Neural cell (in vitro differentiated cells): ENCODE measurements around the gene FRMD4A. TPM values are rescaled to one million over a fixed set of nuclear protein-coding genes. Genes with fewer than 3 reads are reported as not detected.

Source experiments
- H2AFZ ChIP-seq: fragments of 200-600, 300-800 bp; sonication (generic), shearing (Covaris generic); 2 replicates; pipeline ENCODE4 v1.6.0; 2014; ENCODE audit warnings: low read depth, mild to moderate bottlenecking, antibody characterized with exemption, low read length, moderate library complexity
- H3F3A ChIP-seq: fragments of 200-600 bp; shearing (Covaris generic); 2 replicates; pipeline ENCODE4 v1.6.1; 2016; ENCODE audit warnings: mild to moderate bottlenecking, moderate library complexity, mixed read lengths, antibody characterized with exemption, low read length; ENCODE audit not compliant: insufficient read depth, poor library complexity, severe bottlenecking
- H3K27ac ChIP-seq: fragments of 200-600, 300-800 bp; sonication (generic), shearing (Covaris generic); 2 replicates; pipeline ENCODE4 v1.5.1; 2014; ENCODE audit warnings: mild to moderate bottlenecking, low read length, moderate library complexity
- H3K27me3 ChIP-seq: fragments of 300-800, 200-600 bp; sonication (generic), shearing (Covaris generic); 2 replicates; pipeline ENCODE4 v1.6.0; 2014; ENCODE audit warnings: mild to moderate bottlenecking, low read depth, low read length, moderate library complexity; ENCODE audit not compliant: insufficient read depth
- H3K36me3 ChIP-seq: fragments of 300-800, 200-600 bp; sonication (generic), shearing (Covaris generic); 2 replicates; pipeline ENCODE4 v1.5.1; 2014; ENCODE audit warnings: mild to moderate bottlenecking, antibody characterized with exemption, low read length, moderate library complexity; ENCODE audit not compliant: insufficient read depth
- H3K4me2 ChIP-seq: fragments of 300-800, 200-600 bp; sonication (generic), shearing (Covaris generic); 2 replicates; pipeline ENCODE4 v1.6.0; 2014; ENCODE audit warnings: mild to moderate bottlenecking, low read length
- H3K4me3 ChIP-seq: fragments of 300-800, 200-600 bp; sonication (generic), shearing (Covaris generic); 2 replicates; pipeline ENCODE4 v1.5.1; 2014; ENCODE audit warnings: mild to moderate bottlenecking, low read length, moderate library complexity
- H3K79me2 ChIP-seq: fragments of 200-600 bp; shearing (Covaris generic); replicated peaks from 2 replicates; pipeline ENCODE4 v1.6.0; 2014; ENCODE audit warnings: mild to moderate bottlenecking, low read length, moderate library complexity; ENCODE audit not compliant: insufficient read depth
- H3K9ac ChIP-seq: fragments of 300-800, 200-600 bp; sonication (generic), shearing (Covaris generic); 2 replicates; pipeline ENCODE4 v1.6.1; 2016; ENCODE audit warnings: mild to moderate bottlenecking, low read length, mixed read lengths
- H3K9me2 ChIP-seq: fragments of 200-600 bp; shearing (Covaris generic); 2 replicates; pipeline ENCODE4 v1.6.1; 2016; ENCODE audit warnings: mild to moderate bottlenecking, low read length, mixed read lengths; ENCODE audit not compliant: insufficient read depth
- H3K9me3 ChIP-seq: fragments of 200-600, 300-800 bp; sonication (generic), shearing (Covaris generic); 2 replicates; pipeline ENCODE4 v1.6.1; 2016; ENCODE audit warnings: mild to moderate bottlenecking, mixed run types, low read length, moderate library complexity, mixed read lengths
- H4K20me1 ChIP-seq: fragments of 200-600 bp; shearing (Covaris generic); 2 replicates; pipeline ENCODE4 v1.6.1; 2016; ENCODE audit warnings: mild to moderate bottlenecking, mixed run types; ENCODE audit not compliant: insufficient read depth
- EP300 ChIP-seq: fragments of 450-650 bp; conservative IDR thresholded peaks from 2 replicates; pipeline ENCODE4 v1.6.1; 2014; ENCODE audit warnings: antibody characterized with exemption, mild to moderate bottlenecking, moderate library complexity; ENCODE audit not compliant: poor library complexity, severe bottlenecking
- EZH2 ChIP-seq: fragments of 200-600, 300-800 bp; shearing (Covaris generic), sonication (generic); IDR thresholded peaks from 2 replicates; pipeline ENCODE4 v1.6.1; 2014; ENCODE audit warnings: antibody characterized with exemption, low read length, borderline replicate concordance, mild to moderate bottlenecking; ENCODE audit not compliant: insufficient read depth, poor library complexity, severe bottlenecking
- MXI1 ChIP-seq: fragments of 450-650 bp; conservative IDR thresholded peaks from 2 replicates; pipeline ENCODE4 v1.6.1; 2014; ENCODE audit warnings: antibody characterized with exemption, mild to moderate bottlenecking; ENCODE audit not compliant: poor library complexity, severe bottlenecking
- POLR2AphosphoS5 ChIP-seq: IDR thresholded peaks from 2 replicates; pipeline ENCODE4 v1.6.1; 2012
- RAD21 ChIP-seq: fragments of 450-650 bp; conservative IDR thresholded peaks from 2 replicates; pipeline ENCODE4 v1.6.1; 2014; ENCODE audit warnings: antibody characterized with exemption, mild to moderate bottlenecking, moderate library complexity
- REST ChIP-seq: IDR thresholded peaks from 2 replicates; pipeline ENCODE4 v1.6.1; 2012; ENCODE audit warnings: borderline replicate concordance
- TAF1 ChIP-seq: IDR thresholded peaks from 2 replicates; pipeline ENCODE4 v1.6.1; 2012; ENCODE audit warnings: low read depth
- polyA plus RNA-seq: library from polyadenylated mRNA; depleted of rRNA; stranded (reverse); fragments of >200 nt; gene quantifications from 2 replicates; pipeline ENCODE4 v1.2.3, GENCODE V29; 2014

Gene FRMD4A
- polyA plus RNA-seq, 1 donor from 2014 or later, result 36.5 TPM

DNA sequence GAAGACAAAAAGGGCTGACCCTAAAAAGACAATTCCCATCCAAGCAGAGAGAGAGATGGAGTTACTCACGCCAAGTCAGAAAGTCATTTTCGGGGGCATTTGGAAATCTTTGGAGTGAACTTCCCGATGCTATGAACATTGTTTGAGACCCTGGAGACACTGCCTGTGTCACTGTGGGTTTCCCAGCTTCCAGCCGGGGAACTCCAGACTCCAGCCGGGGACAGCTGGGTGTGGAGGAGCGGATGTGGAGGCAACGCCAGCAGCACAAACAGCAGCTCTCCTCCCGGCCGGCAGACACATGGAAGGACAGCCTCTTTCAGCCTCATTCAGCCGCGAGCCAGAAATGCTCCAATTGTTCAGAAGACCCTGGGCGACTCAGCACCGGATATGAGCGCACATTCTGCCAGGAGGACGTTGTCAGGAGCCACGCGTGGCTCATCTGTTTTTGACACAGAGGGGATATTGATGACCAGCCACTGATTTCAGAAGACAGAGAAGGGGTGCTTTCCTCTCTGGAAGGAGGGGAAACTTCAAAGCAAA is 646.4 kb downstream of the FRMD4A start:
- Histone ChIP-seq H4K20me1 (no peaks in the 10 kb centered on the region), H3F3A (no peaks in the 10 kb centered on the region), H3K9ac (no peak overlapping the region), H3K4me3 (no peak overlapping the region), H3K9me3 (no peaks in the 10 kb centered on the region), H3K4me2 (no peak overlapping the region), H3K27me3 (no peaks in the 10 kb centered on the region), H3K27ac (no peak overlapping the region), H3K9me2 (no peaks in the 10 kb centered on the region), H2AFZ (no peak overlapping the region), H3K36me3 (no peaks in the 10 kb centered on the region), H3K79me2 (no peaks in the 10 kb centered on the region)
- TF ChIP-seq MXI1, result no peak
- no peak for TF ChIP-seq POLR2AphosphoS5
- TF ChIP-seq EZH2, result no peak
- no peak for TF ChIP-seq TAF1
- no peak for TF ChIP-seq RAD21
- no peak for TF ChIP-seq REST

DNA sequence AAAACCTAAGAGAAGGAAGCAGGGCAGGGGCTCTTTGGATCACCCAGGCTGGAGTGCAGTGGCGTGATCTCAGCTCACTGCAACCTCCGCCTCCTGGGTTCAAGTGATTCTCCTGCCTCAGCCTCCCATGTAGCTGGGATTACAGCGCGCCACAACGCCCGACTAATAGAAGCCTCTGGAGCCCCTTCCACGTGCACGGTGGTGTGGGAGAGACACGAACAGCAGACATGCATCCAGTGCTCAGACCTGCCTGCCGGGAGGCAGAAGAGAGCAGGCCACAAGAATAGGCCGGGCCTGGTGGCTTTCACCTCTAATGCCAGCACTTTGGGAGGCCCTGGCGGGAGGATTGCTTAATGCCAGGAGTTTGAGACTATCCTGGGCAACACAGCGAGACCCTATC is 647.7 kb downstream of the FRMD4A start:
- H3F3A ChIP-seq, result no peaks in the 10 kb centered on the region
- no peak overlapping the region for H2AFZ ChIP-seq
- no peak overlapping the region for H3K4me2 ChIP-seq
- no peak overlapping the region for H3K27ac ChIP-seq
- H3K9me3 ChIP-seq, result no peaks in the 10 kb centered on the region
- no peaks in the 10 kb centered on the region for H3K79me2 ChIP-seq
- no peak overlapping the region for H3K9ac ChIP-seq
- H3K4me3 ChIP-seq, result no peak overlapping the region
- H3K27me3 ChIP-seq, result no peaks in the 10 kb centered on the region
- TF ChIP-seq EP300 (no peak), MXI1 (no peak), RAD21 (no peak), TAF1 (no peak), REST (no peak)
- no peaks in the 10 kb centered on the region for H4K20me1 ChIP-seq
- no peaks in the 10 kb centered on the region for H3K36me3 ChIP-seq
- H3K9me2 ChIP-seq, result no peaks in the 10 kb centered on the region
